Stomach (tissue), 4 donors: ENCODE measurements around the gene DPH6.

ENCODE experiments used
- CTCF ChIP-seq, 7 experiments: fragments of 450-650 bp in 4 of 7; fragments of 200-600 bp in 3 of 7; sonication (generic) in 3 of 7; IDR thresholded peaks; one replicate each; pipeline ENCODE4 v1.5.1; 2016 to 2019; ENCODE audit warnings: antibody characterized with exemption in 7 of 7, control low read depth in 2 of 7, mild to moderate bottlenecking in 1 of 7
- POLR2A ChIP-seq, 4 donors: fragments of 450-650 bp; IDR thresholded peaks; one replicate each; pipeline ENCODE4 v1.6.1; 2016; ENCODE audit warnings: antibody characterized with exemption in 4 of 4, control low read depth in 2 of 4, mild to moderate bottlenecking in 1 of 4, moderate library complexity in 1 of 4

- no peak for TF ChIP-seq CTCF (IDR thresholded peaks at IDR 0.05)
- TF ChIP-seq POLR2A (IDR thresholded peaks at IDR 0.05), result no peak
These were observed 21.4 kb upstream of the DPH6 start for GRCh38 chr15:35567392-35567791.
